ENCODE results near the gene GDF3. TPM values are rescaled to one million over a fixed set of nuclear protein-coding genes. Genes with fewer than 3 reads are reported as not detected.
"Not testable (repeated sequence)": the region's sequence is repeated elsewhere in the genome, so short reads cannot be mapped to it uniquely, and the experiment has no call there.

Gene GDF3
- total and polyA plus RNA-seq, 2 experiments from 2014 or later: 15.3 to 31.7 TPM

DNA sequence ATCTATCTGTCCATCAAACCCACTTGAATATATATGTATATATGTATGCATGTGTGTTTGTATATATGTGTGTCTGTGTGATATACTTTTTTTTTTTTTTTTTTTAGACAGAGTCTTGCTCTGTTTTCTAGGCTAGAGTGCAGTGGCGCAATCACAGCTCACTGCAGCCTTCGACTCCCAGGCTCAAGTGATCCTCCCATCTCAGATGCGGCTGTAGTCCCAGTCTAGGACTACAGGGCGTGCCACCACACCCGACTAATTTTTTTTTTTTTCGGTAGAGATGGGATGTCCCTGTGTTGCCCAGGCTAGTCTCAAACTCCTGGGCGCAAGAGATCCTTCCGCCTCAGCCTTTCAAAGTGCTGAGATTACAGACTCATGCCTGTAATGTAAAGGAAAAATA lies 16.8 kb downstream of the GDF3 start (continued):
- TF ChIP-seq, protein P1, sequence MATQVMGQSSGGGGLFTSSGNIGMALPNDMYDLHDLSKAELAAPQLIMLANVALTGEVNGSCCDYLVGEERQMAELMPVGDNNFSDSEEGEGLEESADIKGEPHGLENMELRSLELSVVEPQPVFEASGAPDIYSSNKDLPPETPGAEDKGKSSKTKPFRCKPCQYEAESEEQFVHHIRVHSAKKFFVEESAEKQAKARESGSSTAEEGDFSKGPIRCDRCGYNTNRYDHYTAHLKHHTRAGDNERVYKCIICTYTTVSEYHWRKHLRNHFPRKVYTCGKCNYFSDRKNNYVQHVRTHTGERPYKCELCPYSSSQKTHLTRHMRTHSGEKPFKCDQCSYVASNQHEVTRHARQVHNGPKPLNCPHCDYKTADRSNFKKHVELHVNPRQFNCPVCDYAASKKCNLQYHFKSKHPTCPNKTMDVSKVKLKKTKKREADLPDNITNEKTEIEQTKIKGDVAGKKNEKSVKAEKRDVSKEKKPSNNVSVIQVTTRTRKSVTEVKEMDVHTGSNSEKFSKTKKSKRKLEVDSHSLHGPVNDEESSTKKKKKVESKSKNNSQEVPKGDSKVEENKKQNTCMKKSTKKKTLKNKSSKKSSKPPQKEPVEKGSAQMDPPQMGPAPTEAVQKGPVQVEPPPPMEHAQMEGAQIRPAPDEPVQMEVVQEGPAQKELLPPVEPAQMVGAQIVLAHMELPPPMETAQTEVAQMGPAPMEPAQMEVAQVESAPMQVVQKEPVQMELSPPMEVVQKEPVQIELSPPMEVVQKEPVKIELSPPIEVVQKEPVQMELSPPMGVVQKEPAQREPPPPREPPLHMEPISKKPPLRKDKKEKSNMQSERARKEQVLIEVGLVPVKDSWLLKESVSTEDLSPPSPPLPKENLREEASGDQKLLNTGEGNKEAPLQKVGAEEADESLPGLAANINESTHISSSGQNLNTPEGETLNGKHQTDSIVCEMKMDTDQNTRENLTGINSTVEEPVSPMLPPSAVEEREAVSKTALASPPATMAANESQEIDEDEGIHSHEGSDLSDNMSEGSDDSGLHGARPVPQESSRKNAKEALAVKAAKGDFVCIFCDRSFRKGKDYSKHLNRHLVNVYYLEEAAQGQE (IDR thresholded peaks at IDR 0.05; ENCODE audit: unreplicated experiment): no peak
- TF ChIP-seq ZNF114 (CRISPR knock-in tag; IDR thresholded peaks at IDR 0.05) (no peak), NANOG (IDR thresholded peaks at IDR 0.05; ENCODE audit: borderline replicate concordance) (no peak), JUNB (IDR thresholded peaks at IDR 0.05; ENCODE audit: unreplicated experiment) (no peak), STAT1 (IDR thresholded peaks at IDR 0.05; ENCODE audit: unreplicated experiment) (no peak)
- TF ChIP-seq, protein P2, sequence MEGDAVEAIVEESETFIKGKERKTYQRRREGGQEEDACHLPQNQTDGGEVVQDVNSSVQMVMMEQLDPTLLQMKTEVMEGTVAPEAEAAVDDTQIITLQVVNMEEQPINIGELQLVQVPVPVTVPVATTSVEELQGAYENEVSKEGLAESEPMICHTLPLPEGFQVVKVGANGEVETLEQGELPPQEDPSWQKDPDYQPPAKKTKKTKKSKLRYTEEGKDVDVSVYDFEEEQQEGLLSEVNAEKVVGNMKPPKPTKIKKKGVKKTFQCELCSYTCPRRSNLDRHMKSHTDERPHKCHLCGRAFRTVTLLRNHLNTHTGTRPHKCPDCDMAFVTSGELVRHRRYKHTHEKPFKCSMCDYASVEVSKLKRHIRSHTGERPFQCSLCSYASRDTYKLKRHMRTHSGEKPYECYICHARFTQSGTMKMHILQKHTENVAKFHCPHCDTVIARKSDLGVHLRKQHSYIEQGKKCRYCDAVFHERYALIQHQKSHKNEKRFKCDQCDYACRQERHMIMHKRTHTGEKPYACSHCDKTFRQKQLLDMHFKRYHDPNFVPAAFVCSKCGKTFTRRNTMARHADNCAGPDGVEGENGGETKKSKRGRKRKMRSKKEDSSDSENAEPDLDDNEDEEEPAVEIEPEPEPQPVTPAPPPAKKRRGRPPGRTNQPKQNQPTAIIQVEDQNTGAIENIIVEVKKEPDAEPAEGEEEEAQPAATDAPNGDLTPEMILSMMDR (conservative IDR thresholded peaks at IDR 0.05; ENCODE audit: low read depth in 2 of 2): no peak

DNA sequence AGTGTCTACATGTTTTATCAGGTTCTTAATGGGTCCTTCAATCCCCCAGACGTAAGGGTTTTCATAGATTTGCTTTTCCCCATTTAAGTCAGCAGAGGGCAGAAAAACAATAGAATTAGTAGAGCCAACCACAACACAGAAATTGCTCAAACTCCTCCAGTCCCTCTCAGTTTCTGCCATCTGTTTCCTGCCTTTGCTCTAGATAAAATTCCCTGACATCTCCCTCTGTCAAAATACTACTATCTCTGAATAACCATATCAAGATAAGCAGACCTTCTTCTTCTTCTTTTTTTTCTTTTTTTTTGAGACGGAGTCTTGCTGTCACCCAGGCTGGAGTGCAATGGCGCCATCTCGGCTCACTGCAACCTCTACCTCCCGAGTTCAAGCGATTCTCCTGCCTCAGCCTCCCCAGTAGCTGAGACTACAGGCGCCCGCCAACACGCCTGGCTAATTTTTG lies 18.1 kb downstream of the GDF3 start:
- not testable (repeated sequence) for H3K4me3 ChIP-seq; H3K79me2 ChIP-seq (replicated peaks; ENCODE audit: insufficient read depth); H3K27me3 ChIP-seq (ENCODE audit: insufficient read depth); H3K36me3 Mint-ChIP-seq (ENCODE audit: low read depth); H3K36me3 ChIP-seq (ENCODE audit: insufficient read depth); H3K9me2 ChIP-seq (ENCODE audit: insufficient read depth); H3K27me3 Mint-ChIP-seq (ENCODE audit: insufficient read depth, low read depth, poor library complexity); H3K9me3 Mint-ChIP-seq; H3K4me3 Mint-ChIP-seq; H3F3A ChIP-seq (replicated peaks; ENCODE audit: low read depth); H3K27ac ChIP-seq (ENCODE audit: low read depth); H3K4me2 ChIP-seq; H4K20me1 ChIP-seq (replicated peaks; ENCODE audit: insufficient read depth); H3K27ac Mint-ChIP-seq; H2AFZ ChIP-seq
- H3K4me1 ChIP-seq (ENCODE audit: insufficient read depth): peaks cover 12% of the 10 kb centered on the region
- ATAC-seq: peak; percentile 79
- peaks cover 17% of the 10 kb centered on the region for H3K4me1 Mint-ChIP-seq
- TF ChIP-seq, protein P2 (conservative IDR thresholded peaks at IDR 0.05; ENCODE audit: low read depth in 2 of 2): peak; percentile 66 to 68
- peak; percentile 83 for DNase-seq (ENCODE audit: low spot score)

DNA sequence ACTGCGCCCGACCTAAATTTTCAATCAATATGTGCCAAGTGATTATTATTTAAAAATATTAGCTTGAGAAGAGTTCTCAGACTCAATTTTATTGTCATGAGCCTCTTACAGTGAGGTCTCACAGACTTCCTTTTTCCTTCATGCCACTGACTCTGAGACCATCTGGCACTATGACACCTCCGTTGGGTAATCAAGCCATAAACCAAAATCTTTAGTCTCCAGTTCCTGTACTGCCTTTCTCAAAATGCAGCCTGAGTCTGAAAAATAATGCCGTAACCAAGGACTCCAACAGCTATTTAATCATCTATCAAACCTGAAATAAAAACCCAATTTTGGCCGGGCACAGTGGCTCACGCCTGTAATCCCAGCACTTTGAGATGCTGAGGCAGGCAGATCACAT lies 20.1 kb downstream of the GDF3 start:
- not testable (repeated sequence) for H4K20me1 ChIP-seq (replicated peaks; ENCODE audit: insufficient read depth); H3K79me2 ChIP-seq (replicated peaks; ENCODE audit: insufficient read depth); H3K4me1 ChIP-seq (ENCODE audit: insufficient read depth); H3K27ac Mint-ChIP-seq; H3K4me1 Mint-ChIP-seq; H3K27me3 ChIP-seq (ENCODE audit: insufficient read depth); H3F3A ChIP-seq (replicated peaks; ENCODE audit: low read depth); H3K36me3 ChIP-seq (ENCODE audit: insufficient read depth); DNase-seq (ENCODE audit: low spot score); H3K4me3 ChIP-seq; H3K36me3 Mint-ChIP-seq (ENCODE audit: low read depth); H2AFZ ChIP-seq; H3K9me3 Mint-ChIP-seq; H3K4me2 ChIP-seq; H3K27me3 Mint-ChIP-seq (ENCODE audit: insufficient read depth, low read depth, poor library complexity); H3K27ac ChIP-seq (ENCODE audit: low read depth); ATAC-seq; H3K4me3 Mint-ChIP-seq; H3K9me2 ChIP-seq (ENCODE audit: insufficient read depth)
